ENCODE results near the gene PRLR. TPM values are rescaled to one million over a fixed set of nuclear protein-coding genes. Genes with fewer than 3 reads are reported as not detected.

The PRLR gene
- total RNA-seq, 4 donors from 2014 or later, result 0.10 to 0.65 (median 0.39) TPM

DNA sequence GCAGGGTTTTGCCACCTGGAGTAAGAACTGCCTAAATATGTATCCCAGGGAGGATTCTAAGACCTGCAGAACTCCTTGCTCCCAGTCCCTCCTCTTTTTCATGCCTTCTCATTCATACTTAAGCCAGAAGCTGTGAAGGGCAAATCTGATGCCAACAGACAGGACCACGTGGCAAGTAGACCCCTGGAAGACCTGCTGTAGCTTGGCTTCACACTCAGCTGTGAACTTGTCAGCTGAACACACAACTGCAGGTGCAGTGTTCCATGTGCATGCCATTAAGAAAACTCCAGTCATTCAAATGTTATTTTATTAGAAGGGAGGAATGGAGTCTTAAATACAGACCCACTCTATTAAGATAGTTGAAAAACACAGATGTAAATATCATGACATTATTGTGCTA lies 103.3 kb downstream of the PRLR start:
- no peaks in the 10 kb centered on the region for H3K36me3 ChIP-seq
- intact Hi-C loops (cut with DNase I; ENCODE audit: low total_unique reads) (no loop called here), in situ Hi-C loops (cut with MboI; ENCODE audit: low sequenced_read_pairs in 4 of 4) (no loop called here)
- H3K4me3 ChIP-seq, result no peak overlapping the region
- no peaks in the 10 kb centered on the region for H3K9me3 ChIP-seq
- no peak overlapping the region for H3K27ac ChIP-seq
- DNase-seq (no peak), ATAC-seq (no peak)
- no peaks in the 10 kb centered on the region for H3K27me3 ChIP-seq
- H3K4me1 ChIP-seq, result no peaks in the 10 kb centered on the region
- TF ChIP-seq, protein P1, sequence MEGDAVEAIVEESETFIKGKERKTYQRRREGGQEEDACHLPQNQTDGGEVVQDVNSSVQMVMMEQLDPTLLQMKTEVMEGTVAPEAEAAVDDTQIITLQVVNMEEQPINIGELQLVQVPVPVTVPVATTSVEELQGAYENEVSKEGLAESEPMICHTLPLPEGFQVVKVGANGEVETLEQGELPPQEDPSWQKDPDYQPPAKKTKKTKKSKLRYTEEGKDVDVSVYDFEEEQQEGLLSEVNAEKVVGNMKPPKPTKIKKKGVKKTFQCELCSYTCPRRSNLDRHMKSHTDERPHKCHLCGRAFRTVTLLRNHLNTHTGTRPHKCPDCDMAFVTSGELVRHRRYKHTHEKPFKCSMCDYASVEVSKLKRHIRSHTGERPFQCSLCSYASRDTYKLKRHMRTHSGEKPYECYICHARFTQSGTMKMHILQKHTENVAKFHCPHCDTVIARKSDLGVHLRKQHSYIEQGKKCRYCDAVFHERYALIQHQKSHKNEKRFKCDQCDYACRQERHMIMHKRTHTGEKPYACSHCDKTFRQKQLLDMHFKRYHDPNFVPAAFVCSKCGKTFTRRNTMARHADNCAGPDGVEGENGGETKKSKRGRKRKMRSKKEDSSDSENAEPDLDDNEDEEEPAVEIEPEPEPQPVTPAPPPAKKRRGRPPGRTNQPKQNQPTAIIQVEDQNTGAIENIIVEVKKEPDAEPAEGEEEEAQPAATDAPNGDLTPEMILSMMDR (IDR thresholded peaks at IDR 0.05 in 4 of 5, conservative IDR thresholded peaks at IDR 0.05 in 1 of 5), result no peak
- no peak for TF ChIP-seq POLR2A (IDR thresholded peaks at IDR 0.05)

- in situ Hi-C loops (cut with MboI; ENCODE audit: low sequenced_read_pairs in 4 of 4) (no loop called here), intact Hi-C loops (cut with DNase I; ENCODE audit: low total_unique reads) (no loop called here)
- TF ChIP-seq, protein P1 (IDR thresholded peaks at IDR 0.05 in 4 of 5, conservative IDR thresholded peaks at IDR 0.05 in 1 of 5), result no peak
- TF ChIP-seq POLR2A (IDR thresholded peaks at IDR 0.05), result no peak
- no peaks in the 10 kb centered on the region for H3K9me3 ChIP-seq
- DNase-seq, result no peak
- no peak for ATAC-seq
- H3K4me1 ChIP-seq, result no peaks in the 10 kb centered on the region
- no peak overlapping the region for H3K27ac ChIP-seq
- H3K27me3 ChIP-seq, result no peaks in the 10 kb centered on the region
- no peaks in the 10 kb centered on the region for H3K36me3 ChIP-seq
- H3K4me3 ChIP-seq, result no peak overlapping the region
Observed at GRCh38 chr5:35125746-35126145, 104.5 kb downstream of the PRLR start.

DNA sequence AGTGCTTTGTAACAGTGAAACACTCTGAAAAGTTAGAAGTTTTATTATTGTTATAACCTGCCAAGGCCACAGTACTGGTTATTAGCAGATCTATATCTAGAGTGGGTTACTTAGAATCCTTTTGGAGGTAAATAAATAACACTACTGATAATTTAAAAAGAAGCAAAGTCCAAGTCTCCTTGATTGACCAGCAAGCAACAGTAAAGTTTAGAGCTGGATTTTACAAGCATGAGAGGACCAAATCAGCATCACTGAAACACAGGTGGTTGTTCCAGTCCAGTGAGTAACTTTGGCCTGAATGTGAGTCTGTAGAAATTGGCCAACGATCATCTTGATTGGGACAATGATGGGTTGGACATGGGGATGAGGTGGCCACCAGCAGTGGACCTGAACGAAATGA lies 105.4 kb downstream of the PRLR start:
- no peak overlapping the region for H3K4me3 ChIP-seq
- no peaks in the 10 kb centered on the region for H3K36me3 ChIP-seq
- intact Hi-C loops (cut with DNase I; ENCODE audit: low total_unique reads), result no loop called here
- no peak for DNase-seq
- no peaks in the 10 kb centered on the region for H3K27me3 ChIP-seq
- in situ Hi-C loops (cut with MboI; ENCODE audit: low sequenced_read_pairs in 4 of 4), result no loop called here
- no peaks in the 10 kb centered on the region for H3K4me1 ChIP-seq
- TF ChIP-seq POLR2A (IDR thresholded peaks at IDR 0.05), result no peak
- H3K27ac ChIP-seq, result no peak overlapping the region
- no peaks in the 10 kb centered on the region for H3K9me3 ChIP-seq
- no peak for ATAC-seq

- ATAC-seq, result no peak
Observed at GRCh38 chr5:35122819-35123218, 107.5 kb downstream of the PRLR start.

DNA sequence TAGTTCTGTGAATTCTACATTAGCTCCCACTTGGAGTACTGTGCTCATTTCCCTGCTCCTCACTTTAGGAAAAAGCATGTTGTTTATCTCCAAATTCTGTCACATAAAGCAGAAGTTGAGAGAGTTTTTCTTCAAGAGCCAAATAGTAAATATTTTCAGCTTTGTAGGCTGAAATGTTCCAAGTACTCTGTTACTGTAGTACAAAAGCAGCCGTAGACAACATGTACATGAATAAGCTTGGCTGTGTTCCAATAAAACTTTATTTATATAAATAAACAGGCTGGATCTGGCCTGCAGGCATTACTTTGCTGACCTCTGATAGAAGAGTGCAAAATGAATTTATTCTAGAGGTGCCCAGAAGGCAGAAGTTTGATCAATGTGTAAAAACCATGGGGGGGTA lies 109.6 kb downstream of the PRLR start:
- Histone ChIP-seq H3K4me3 (no peak overlapping the region), H3K27me3 (no peaks in the 10 kb centered on the region), H3K4me1 (no peaks in the 10 kb centered on the region), H3K9me3 (no peaks in the 10 kb centered on the region), H3K36me3 (no peaks in the 10 kb centered on the region), H3K27ac (no peak overlapping the region)
- TF ChIP-seq POLR2A (IDR thresholded peaks at IDR 0.05), result no peak
- TF ChIP-seq, protein P1 (IDR thresholded peaks at IDR 0.05 in 4 of 5, conservative IDR thresholded peaks at IDR 0.05 in 1 of 5), result no peak
- intact Hi-C loops (cut with DNase I; ENCODE audit: low total_unique reads), result no loop called here
- no peak for ATAC-seq
- no peak for DNase-seq
- in situ Hi-C loops (cut with MboI; ENCODE audit: low sequenced_read_pairs in 4 of 4), result no loop called here

More at GRCh38 chr5:35122819-35123218, 107.5 kb downstream of the PRLR start:
- Histone ChIP-seq H3K36me3 (no peaks in the 10 kb centered on the region), H3K4me3 (no peak overlapping the region), H3K4me1 (no peaks in the 10 kb centered on the region), H3K9me3 (no peaks in the 10 kb centered on the region), H3K27me3 (no peaks in the 10 kb centered on the region), H3K27ac (no peak overlapping the region)
- no peak for DNase-seq
- in situ Hi-C loops (cut with MboI; ENCODE audit: low sequenced_read_pairs in 4 of 4) (no loop called here), intact Hi-C loops (cut with DNase I; ENCODE audit: low total_unique reads) (no loop called here)
- TF ChIP-seq, protein P1 (IDR thresholded peaks at IDR 0.05 in 4 of 5, conservative IDR thresholded peaks at IDR 0.05 in 1 of 5), result no peak
- no peak for TF ChIP-seq POLR2A (IDR thresholded peaks at IDR 0.05)

Data from gastrocnemius medialis (tissue), 4 donors.